PC-9 (cell line): ENCODE measurements around the gene LIN28B.

Experiments used
- EZH2 ChIP-seq: fragments of 200-600 bp; sonication (generic); IDR thresholded peaks from 2 replicates; pipeline ENCODE4 v1.8.0; 2017; ENCODE audit warnings: antibody characterized with exemption, low read depth
- TF ChIP-seq, protein P1 (sequence below): fragments of 200-600 bp; sonication (generic); conservative IDR thresholded peaks from 2 replicates; pipeline ENCODE4 v1.6.1; 2017; ENCODE audit warnings: mixed run types, antibody characterized with exemption, mild to moderate bottlenecking, moderate library complexity

- TF ChIP-seq, protein P1, sequence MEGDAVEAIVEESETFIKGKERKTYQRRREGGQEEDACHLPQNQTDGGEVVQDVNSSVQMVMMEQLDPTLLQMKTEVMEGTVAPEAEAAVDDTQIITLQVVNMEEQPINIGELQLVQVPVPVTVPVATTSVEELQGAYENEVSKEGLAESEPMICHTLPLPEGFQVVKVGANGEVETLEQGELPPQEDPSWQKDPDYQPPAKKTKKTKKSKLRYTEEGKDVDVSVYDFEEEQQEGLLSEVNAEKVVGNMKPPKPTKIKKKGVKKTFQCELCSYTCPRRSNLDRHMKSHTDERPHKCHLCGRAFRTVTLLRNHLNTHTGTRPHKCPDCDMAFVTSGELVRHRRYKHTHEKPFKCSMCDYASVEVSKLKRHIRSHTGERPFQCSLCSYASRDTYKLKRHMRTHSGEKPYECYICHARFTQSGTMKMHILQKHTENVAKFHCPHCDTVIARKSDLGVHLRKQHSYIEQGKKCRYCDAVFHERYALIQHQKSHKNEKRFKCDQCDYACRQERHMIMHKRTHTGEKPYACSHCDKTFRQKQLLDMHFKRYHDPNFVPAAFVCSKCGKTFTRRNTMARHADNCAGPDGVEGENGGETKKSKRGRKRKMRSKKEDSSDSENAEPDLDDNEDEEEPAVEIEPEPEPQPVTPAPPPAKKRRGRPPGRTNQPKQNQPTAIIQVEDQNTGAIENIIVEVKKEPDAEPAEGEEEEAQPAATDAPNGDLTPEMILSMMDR: no peak
- no peak for TF ChIP-seq EZH2
Observed at GRCh38 chr6:104921896-104922295, 35.0 kb upstream of the LIN28B start.
